Stimulated activated CD8-positive, alpha-beta memory T cell treated with anti-CD3 and anti-CD28 coated beads, Interleukin-15, amount 100 ng/mL, for 48 hours (primary cell): ENCODE measurements around the gene DPH2.

ENCODE experiments used
- DNase-seq, 2 donors: peaks; one replicate each; pipeline ENCODE4 v3.0.0-alpha.2; 2020; ENCODE audit warnings: low read depth in 2 of 2

DPH2 gene

GRCh38 chr1:43969416-43969745 lies 429 bp upstream of the DPH2 start:
- DNase-seq = no peak

GRCh38 chr1:43970502-43970901 lies 692 bp downstream of the DPH2 start:
- DNase-seq = no peak

GRCh38 chr1:43970911-43971310 lies 1.1 kb downstream of the DPH2 start:
- DNase-seq = no peak

- DNase-seq = no peak
Observed at GRCh38 chr1:43971336-43971980, 1.6 kb downstream of the DPH2 start.

GRCh38 chr1:43973981-43974442 lies 4.2 kb downstream of the DPH2 start:
- DNase-seq = no peak

GRCh38 chr1:43974443-43975248 lies 4.8 kb downstream of the DPH2 start, which contains the start of gene ATP6V0B:
Gene ATP6V0B, plus strand, starts transcription at chr1:43974960. Its CDS starts 81 bp downstream, at chr1:43975041.
- DNase-seq = peak; percentile 92 to 93

- DNase-seq = no peak
Observed at GRCh38 chr1:43975249-43975961, 5.6 kb downstream of the DPH2 start.

GRCh38 chr1:43976045-43976444 lies 6.2 kb downstream of the DPH2 start:
- DNase-seq = no peak

GRCh38 chr1:43976890-43977289 lies 7.1 kb downstream of the DPH2 start:
- no peak for DNase-seq

- DNase-seq = no peak
Observed at GRCh38 chr1:43977376-43978263, 7.8 kb downstream of the DPH2 start.

GRCh38 chr1:43978264-43978550 lies 8.4 kb downstream of the DPH2 start:
- DNase-seq = no peak

- DNase-seq = no peak
Observed at GRCh38 chr1:43978551-43979260, 8.9 kb downstream of the DPH2 start, which contains the start of gene B4GALT2. Gene B4GALT2, plus strand, starts transcription at chr1:43979210. Its CDS starts 1,951 bp downstream, at chr1:43981161.

- DNase-seq = no peak
Observed at GRCh38 chr1:43979261-43979527, 9.4 kb downstream of the DPH2 start.

- no peak for DNase-seq
Observed at GRCh38 chr1:43979528-43980254, 9.9 kb downstream of the DPH2 start.

- no peak for DNase-seq
Observed at GRCh38 chr1:43980255-43981134, 10.7 kb downstream of the DPH2 start.

GRCh38 chr1:43981135-43981491 lies 11.3 kb downstream of the DPH2 start:
- DNase-seq = no peak

- no peak for DNase-seq
Observed at GRCh38 chr1:43981636-43982035, 11.8 kb downstream of the DPH2 start.

- no peak for DNase-seq
Observed at GRCh38 chr1:43982241-43982640, 12.4 kb downstream of the DPH2 start.

GRCh38 chr1:43982808-43983207 lies 13.0 kb downstream of the DPH2 start:
- no peak for DNase-seq
